HL-60 (cell line): ENCODE measurements around the gene RNF166.

Experiments used
- POLR2AphosphoS5 ChIP-seq: IDR thresholded peaks from 2 replicates; pipeline ENCODE4 v1.6.1; 2012; ENCODE audit warnings: low read depth
- TF ChIP-seq, protein P1 (sequence below): IDR thresholded peaks from one replicate; pipeline ENCODE4 v1.5.1; 2011; ENCODE audit warnings: low read length, control low read depth, inconsistent platforms; ENCODE audit not compliant: insufficient read depth

DNA sequence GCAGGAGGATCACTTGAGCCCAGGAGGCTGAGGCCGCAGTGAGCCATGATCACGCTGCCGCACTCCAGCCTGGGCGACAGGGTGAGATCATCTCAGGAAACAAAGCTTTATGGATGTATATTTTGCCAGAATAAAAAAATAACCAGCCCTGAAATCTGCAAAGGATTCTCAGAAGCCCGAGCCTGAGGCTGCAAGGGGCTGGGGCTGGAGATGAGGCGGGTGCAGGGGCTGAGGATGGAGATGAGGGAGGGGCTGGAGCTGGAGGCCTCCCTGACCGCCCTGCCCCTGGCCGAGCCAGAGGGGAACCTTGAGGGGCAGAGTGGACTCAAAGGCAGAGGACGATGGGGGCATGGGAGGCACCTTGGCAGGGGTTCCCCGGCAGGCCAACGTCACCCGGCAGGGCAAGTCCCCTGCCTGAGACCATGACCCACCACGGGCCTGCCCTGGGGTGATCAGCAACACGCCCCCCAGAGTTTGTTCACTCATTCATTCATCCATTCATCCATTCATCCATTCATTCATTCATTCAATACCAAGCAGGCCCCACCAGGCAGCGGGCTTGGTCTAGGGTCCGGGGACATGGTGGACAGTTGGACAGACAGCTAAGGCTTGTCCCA is 46.3 kb upstream of the RNF166 start:
- TF ChIP-seq, protein P1, sequence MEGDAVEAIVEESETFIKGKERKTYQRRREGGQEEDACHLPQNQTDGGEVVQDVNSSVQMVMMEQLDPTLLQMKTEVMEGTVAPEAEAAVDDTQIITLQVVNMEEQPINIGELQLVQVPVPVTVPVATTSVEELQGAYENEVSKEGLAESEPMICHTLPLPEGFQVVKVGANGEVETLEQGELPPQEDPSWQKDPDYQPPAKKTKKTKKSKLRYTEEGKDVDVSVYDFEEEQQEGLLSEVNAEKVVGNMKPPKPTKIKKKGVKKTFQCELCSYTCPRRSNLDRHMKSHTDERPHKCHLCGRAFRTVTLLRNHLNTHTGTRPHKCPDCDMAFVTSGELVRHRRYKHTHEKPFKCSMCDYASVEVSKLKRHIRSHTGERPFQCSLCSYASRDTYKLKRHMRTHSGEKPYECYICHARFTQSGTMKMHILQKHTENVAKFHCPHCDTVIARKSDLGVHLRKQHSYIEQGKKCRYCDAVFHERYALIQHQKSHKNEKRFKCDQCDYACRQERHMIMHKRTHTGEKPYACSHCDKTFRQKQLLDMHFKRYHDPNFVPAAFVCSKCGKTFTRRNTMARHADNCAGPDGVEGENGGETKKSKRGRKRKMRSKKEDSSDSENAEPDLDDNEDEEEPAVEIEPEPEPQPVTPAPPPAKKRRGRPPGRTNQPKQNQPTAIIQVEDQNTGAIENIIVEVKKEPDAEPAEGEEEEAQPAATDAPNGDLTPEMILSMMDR = no peak
- no peak for TF ChIP-seq POLR2AphosphoS5
